Esophagus muscularis mucosa (tissue), 4 donors: Measurements from ENCODE around the gene S100A2. TPM values are rescaled to one million over a fixed set of nuclear protein-coding genes. Genes with fewer than 3 reads are reported as not detected.
A peak's percentile ranks its signal among the peaks of the same experiment; 100 is the strongest.

Experiments used
- DNase-seq: peaks from one replicate; pipeline ENCODE4 v3.0.0-alpha.2; 2017; ENCODE audit errors: extremely low spot score
- H3K27ac ChIP-seq, 4 donors: fragments of 200-600 bp; sonication (generic); replicated peaks in 1 of 4; 1 replicate in 3 of 4; 2 replicates in 1 of 4; pipeline ENCODE4 v1.5.1; 2016 to 2019; ENCODE audit warnings: mild to moderate bottlenecking in 1 of 4
- H3K27me3 ChIP-seq, 4 donors: fragments of 200-600 bp; sonication (generic); one replicate each; pipeline versions ENCODE4 v1.5.1 to v1.6.0; 2016 to 2019
- H3K36me3 ChIP-seq, 4 donors: fragments of 200-600 bp; sonication (generic); one replicate each; pipeline ENCODE4 v1.5.1; 2016 to 2019
- H3K4me1 ChIP-seq, 4 donors: fragments of 200-600 bp; sonication (generic); one replicate each; pipeline ENCODE4 v1.5.1; 2016 to 2019
- H3K4me3 ChIP-seq, 4 donors: fragments of 200-600 bp; sonication (generic); 1 replicate in 2 of 4; 2 replicates in 2 of 4; pipeline ENCODE4 v1.5.1; 2016 to 2019; ENCODE audit warnings: mild to moderate bottlenecking in 4 of 4, moderate library complexity in 1 of 4
- H3K9me3 ChIP-seq, 4 donors: fragments of 200-600 bp; sonication (generic); 1 replicate in 3 of 4; 2 replicates in 1 of 4; pipeline ENCODE4 v1.5.1; 2016 to 2019
- CTCF ChIP-seq, 3 experiments: fragments of 200-600 bp in 2 of 3; fragments of 450-650 bp in 1 of 3; sonication (generic) in 2 of 3; IDR thresholded peaks; one replicate each; pipeline ENCODE4 v1.5.1; 2017 to 2019; ENCODE audit warnings: antibody characterized with exemption in 3 of 3, mild to moderate bottlenecking in 2 of 3, moderate library complexity in 1 of 3
- EP300 ChIP-seq: sonication (generic); formaldehyde crosslinking; IDR thresholded peaks from one replicate; pipeline ENCODE4 v1.6.1; 2017; ENCODE audit warnings: antibody characterized with exemption
- POLR2A ChIP-seq: fragments of 450-650 bp; IDR thresholded peaks from one replicate; pipeline ENCODE4 v1.6.1; 2017; ENCODE audit warnings: antibody characterized with exemption, moderate library complexity, mild to moderate bottlenecking, low read depth
- POLR2AphosphoS5 ChIP-seq, 2 donors: sonication (generic); formaldehyde crosslinking; IDR thresholded peaks; one replicate each; pipeline ENCODE4 v1.6.1; 2017; ENCODE audit warnings: antibody characterized with exemption in 2 of 2
- WGBS: methylation state at CpG from one replicate; pipeline ENCODE4 v1.1.5; 2018; 5-methylcytosine and 5-hydroxymethylcytosine counted together
- intact Hi-C: fragments of 100-400 bp; cut with DNase I; formaldehyde crosslinking; loops from one replicate; pipeline ENCODE4 v1.15.1; 2023
- total RNA-seq, 4 donors: library from RNA; depleted of rRNA; stranded (reverse); fragments of >200 nt; gene quantifications; one replicate each; pipeline versions ENCODE4 v1.1.0 to v1.2.1, GENCODE V29; 2016

The S100A2 gene
- total RNA-seq, 4 donors from 2014 or later: 0.34 to 0.71 TPM; not detected in 2

GRCh38 chr1:153609585-153609907 lies 43.9 kb upstream of the S100A2 start:
- TF ChIP-seq POLR2A: no peak
- no peak for TF ChIP-seq EP300
- H3K36me3 ChIP-seq: peaks cover 6 to 34% (median 27%) of the 10 kb centered on the region in 4 donors
- no peak for DNase-seq
- intact Hi-C loops: no loop called here
- H3K27me3 ChIP-seq: no peaks in the 10 kb centered on the region
- peak overlapping the region; percentile 76 to 86 (median 84) for H3K27ac ChIP-seq
- peaks cover 37 to 65% (median 54%) of the 10 kb centered on the region in 4 donors for H3K4me1 ChIP-seq
- WGBS: 76% methylated on average over 6 of the region's 6 CpGs
- H3K9me3 ChIP-seq: no peaks in the 10 kb centered on the region
- H3K4me3 ChIP-seq: peak overlapping the region; percentile 44 to 54 (median 46)

GRCh38 chr1:153608742-153609584 lies 43.3 kb upstream of the S100A2 start:
- H3K4me1 ChIP-seq: peaks cover 37 to 65% (median 54%) of the 10 kb centered on the region in 4 donors
- H3K27ac ChIP-seq: peak overlapping the region; percentile 76 to 86 (median 84)
- DNase-seq: no peak
- intact Hi-C loops: no loop called here
- H3K27me3 ChIP-seq: no peaks in the 10 kb centered on the region
- peak overlapping the region; percentile 44 to 54 (median 46) for H3K4me3 ChIP-seq
- TF ChIP-seq CTCF (IDR thresholded peaks at IDR 0.05) (no peak), POLR2A (peak; percentile 35), POLR2AphosphoS5 (IDR thresholded peaks at IDR 0.05) (peak; percentile 81 to 90), EP300 (no peak)
- 73% methylated on average over 15 of the region's 19 CpGs for WGBS
- no peaks in the 10 kb centered on the region for H3K9me3 ChIP-seq
- H3K36me3 ChIP-seq: peaks cover 6 to 36% (median 27%) of the 10 kb centered on the region in 4 donors

DNA sequence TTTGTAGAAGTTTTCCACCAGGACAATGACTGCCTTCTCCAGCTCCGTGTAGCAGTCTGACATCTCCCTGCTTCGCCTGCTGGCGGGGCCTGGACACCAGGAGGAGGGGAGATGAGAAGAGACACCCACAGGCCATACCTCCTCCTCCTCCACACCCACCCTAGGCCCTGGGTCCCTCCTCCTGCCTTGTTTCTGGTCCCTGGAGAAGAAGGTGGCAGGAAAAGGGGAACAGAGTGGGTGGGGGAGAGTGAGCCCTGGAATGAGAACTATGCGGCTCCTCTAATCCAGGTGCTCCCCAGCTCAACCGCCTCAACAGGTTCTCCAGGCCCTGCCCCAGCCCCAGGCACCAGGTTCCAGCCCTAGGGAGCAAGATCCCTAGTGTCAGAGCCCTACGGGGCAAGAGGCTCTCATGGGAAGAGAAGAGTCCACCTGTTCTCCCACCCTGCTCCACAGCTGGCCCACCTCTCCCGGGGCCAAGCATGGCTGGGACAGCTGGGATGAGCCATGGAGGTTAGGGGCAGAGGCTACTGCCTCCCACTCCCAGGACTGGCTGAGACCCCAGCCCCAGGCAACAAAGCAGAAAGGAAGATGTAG lies 42.5 kb upstream of the S100A2 start:
- Histone ChIP-seq H3K27me3 (no peaks in the 10 kb centered on the region), H3K36me3 (peaks cover 6 to 36% (median 27%) of the 10 kb centered on the region in 4 donors), H3K27ac (peak overlapping the region; percentile 76 to 86 (median 84)), H3K4me3 (peak overlapping the region; percentile 44 to 54 (median 46)), H3K4me1 (peaks cover 33 to 58% (median 49%) of the 10 kb centered on the region in 4 donors), H3K9me3 (no peaks in the 10 kb centered on the region)
- 71% methylated on average over 7 of the region's 7 CpGs for WGBS
- no peak for DNase-seq
- no peak for TF ChIP-seq CTCF (IDR thresholded peaks at IDR 0.05)
- intact Hi-C loops: no loop called here

GRCh38 chr1:153607381-153607780 lies 41.7 kb upstream of the S100A2 start:
- DNase-seq: no peak
- H3K27ac ChIP-seq: peak overlapping the region; percentile 76 to 86 (median 84)
- intact Hi-C loops: no loop called here
- no peaks in the 10 kb centered on the region for H3K9me3 ChIP-seq
- WGBS: 97% methylated on average over 8 of the region's 8 CpGs
- TF ChIP-seq CTCF (IDR thresholded peaks at IDR 0.05) (no peak), POLR2AphosphoS5 (IDR thresholded peaks at IDR 0.05) (no peak), EP300 (no peak), POLR2A (no peak)
- H3K36me3 ChIP-seq: peaks cover 6 to 36% (median 27%) of the 10 kb centered on the region in 4 donors
- peaks cover 32 to 55% (median 45%) of the 10 kb centered on the region in 4 donors for H3K4me1 ChIP-seq
- no peaks in the 10 kb centered on the region for H3K27me3 ChIP-seq
- H3K4me3 ChIP-seq: peak overlapping the region in 3 of 4 donors; percentile 46 to 54 (median 46)

DNA sequence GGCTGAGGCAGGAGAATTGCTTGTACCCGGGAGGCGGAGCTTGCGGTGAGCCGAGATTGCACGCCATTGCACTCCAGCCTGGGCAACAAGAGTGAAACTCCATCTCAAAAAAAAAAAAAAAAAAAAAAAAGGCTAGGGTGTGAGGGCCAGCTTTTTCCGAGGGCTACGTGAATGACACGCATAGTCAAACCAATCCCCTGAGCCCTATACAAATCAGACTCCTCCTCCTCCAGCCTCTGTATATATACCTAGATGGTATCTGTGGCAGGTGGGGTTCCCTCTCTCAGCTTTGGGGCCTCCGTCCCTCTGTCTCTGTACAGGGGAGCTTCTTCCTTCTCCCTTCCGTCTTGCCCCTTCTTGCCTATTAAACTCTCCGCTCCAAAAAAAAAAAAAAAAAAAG lies 40.5 kb upstream of the S100A2 start:
- peaks cover 6 to 36% (median 29%) of the 10 kb centered on the region in 4 donors for H3K36me3 ChIP-seq
- TF ChIP-seq POLR2A (no peak), CTCF (IDR thresholded peaks at IDR 0.05) (no peak), EP300 (no peak), POLR2AphosphoS5 (IDR thresholded peaks at IDR 0.05) (no peak)
- peaks cover 31 to 44% (median 37%) of the 10 kb centered on the region in 4 donors for H3K4me1 ChIP-seq
- no peak overlapping the region for H3K4me3 ChIP-seq
- H3K9me3 ChIP-seq: no peaks in the 10 kb centered on the region
- DNase-seq: no peak
- intact Hi-C loops: no loop called here
- H3K27me3 ChIP-seq: no peaks in the 10 kb centered on the region
- H3K27ac ChIP-seq: no peak overlapping the region
- WGBS: 93% methylated on average over 11 of the region's 11 CpGs
